HG02943 (cell line): ENCODE data around the gene RMDN3.

Source experiments
- ATAC-seq: cut with Tn5 transposase; IDR thresholded peaks from one replicate; pipeline ENCODE4 v1.9.1; 2021; ENCODE audit warnings: mild to moderate bottlenecking, low read depth, moderate library complexity; ENCODE audit not compliant: unreplicated experiment

RMDN3 gene

DNA sequence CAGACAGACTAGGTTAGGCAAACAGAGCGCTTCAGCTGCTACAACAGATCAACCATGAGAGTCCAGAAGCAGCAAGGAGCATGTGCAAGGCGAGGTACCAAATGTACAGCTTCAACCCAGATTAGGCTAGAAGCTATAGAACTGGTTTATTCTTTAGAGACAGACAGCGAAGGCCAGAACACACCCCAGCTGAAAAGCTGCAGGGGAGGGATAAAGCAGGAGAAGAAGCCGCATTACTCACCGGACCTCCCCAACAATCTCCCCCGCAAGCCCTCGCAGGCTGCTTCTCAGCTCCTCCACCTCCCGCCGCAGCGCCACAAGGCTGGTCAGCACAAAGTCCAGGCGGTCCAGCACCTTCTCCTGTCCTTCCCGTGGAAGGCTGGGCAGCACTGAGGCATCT, 3.3 kb downstream of the RMDN3 start:
- ATAC-seq: no peak

DNA sequence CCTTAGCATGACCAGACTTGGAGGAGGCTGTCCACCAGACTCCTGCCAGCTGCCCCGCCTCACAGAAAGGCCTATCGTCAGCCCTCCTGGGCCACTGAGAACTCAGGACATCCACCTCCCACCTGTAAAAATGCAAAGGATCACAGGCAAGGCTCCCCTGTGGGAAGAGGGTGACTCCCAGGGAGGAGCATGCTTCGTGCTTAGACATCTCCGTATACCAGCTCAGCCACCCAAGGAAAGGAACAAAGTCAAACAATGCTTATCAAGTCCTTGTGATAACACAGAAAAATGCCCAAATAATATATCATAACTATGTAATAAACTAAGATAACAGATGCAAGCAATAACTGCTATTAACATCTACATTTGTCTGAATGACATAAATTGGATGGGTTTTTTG, 4.2 kb downstream of the RMDN3 start:
- ATAC-seq: no peak

GRCh38 chr15:40749151-40749630, 5.9 kb downstream of the RMDN3 start:
- ATAC-seq: no peak

DNA sequence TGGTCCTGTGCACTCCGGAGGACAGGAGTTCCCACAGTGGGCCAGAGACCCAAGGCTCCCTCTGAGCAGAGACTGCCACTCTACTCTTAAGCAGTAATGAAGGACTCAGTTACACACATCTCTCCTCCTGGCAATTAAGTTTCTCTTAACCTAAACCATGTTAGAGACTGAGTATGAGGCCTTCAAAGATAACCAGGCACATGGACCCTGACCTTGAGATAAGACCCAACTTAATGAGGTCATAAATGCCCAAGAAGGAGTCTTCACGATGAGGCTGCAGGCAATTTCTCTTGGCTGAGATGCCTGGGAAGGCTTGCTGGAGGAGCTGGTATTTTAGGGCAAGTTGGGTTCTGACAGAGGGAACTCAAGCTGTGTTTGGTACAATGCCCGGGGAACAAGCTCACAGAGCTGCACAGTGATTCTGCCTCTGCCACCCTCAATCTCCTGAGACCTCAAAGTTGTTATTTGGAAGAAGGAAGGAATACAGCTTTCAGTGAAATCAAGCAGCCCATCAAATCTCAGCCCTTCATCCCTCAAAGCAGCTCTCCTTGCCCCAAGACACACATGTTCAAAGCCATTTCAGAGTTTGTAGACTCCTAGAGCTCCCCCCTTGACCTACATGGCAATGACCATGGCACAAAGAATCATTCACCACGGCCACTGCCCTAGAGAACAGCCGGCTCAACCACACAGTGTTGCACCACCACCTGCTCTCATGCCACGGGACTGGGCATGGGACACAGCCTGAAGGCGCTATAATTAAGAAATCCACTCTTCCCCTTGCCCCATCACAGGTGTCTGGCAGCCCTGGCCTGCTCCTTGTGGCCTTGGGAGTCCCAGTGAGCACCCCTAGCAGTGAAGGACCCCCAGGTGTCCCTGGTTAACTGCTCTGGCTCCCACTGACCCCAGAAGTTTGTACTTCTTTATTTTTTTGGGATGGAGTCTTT, 7.1 kb downstream of the RMDN3 start:
- no peak for ATAC-seq

DNA sequence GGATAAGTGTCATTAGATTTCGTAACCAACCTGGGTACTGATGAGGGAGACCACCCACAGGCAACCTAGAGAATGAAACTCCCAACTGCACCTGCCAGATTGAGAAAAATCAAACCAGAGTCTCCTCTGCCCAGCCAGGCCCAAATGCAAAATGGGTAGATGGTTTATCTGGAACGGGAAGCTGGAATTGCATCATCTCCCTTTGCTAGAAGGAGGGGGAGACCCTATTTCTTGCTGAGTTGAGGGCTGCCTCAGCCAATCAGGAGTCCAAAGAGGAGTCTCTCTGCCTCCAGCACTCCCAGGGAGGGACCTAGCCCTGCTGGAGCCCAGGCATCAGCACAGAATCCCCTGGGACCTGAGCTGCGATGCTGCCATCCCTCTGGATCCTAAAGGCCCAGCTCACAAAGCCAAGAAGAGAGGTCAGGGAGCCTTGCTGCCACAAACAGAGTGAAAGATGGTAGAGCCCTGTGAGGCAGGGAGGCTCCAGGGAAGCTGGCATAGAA, 8.1 kb downstream of the RMDN3 start:
- no peak for ATAC-seq

DNA sequence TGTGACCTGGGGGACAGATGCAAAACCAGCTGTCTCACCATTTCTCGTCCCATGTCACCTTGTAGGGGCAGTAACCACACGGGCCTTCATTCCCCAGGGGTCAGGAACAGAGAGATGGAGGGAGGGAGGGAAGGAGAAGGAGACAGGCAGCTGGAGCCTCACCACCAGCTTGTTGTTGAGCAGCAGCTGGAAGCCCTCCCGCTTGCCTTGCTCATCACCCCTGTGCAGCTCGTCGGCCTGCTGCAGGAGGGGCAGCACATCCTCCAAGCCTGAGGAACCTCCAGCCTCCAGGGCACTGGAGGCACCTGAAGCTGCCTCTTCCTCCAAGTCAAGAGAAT, 10.3 kb downstream of the RMDN3 start:
- no peak for ATAC-seq

DNA sequence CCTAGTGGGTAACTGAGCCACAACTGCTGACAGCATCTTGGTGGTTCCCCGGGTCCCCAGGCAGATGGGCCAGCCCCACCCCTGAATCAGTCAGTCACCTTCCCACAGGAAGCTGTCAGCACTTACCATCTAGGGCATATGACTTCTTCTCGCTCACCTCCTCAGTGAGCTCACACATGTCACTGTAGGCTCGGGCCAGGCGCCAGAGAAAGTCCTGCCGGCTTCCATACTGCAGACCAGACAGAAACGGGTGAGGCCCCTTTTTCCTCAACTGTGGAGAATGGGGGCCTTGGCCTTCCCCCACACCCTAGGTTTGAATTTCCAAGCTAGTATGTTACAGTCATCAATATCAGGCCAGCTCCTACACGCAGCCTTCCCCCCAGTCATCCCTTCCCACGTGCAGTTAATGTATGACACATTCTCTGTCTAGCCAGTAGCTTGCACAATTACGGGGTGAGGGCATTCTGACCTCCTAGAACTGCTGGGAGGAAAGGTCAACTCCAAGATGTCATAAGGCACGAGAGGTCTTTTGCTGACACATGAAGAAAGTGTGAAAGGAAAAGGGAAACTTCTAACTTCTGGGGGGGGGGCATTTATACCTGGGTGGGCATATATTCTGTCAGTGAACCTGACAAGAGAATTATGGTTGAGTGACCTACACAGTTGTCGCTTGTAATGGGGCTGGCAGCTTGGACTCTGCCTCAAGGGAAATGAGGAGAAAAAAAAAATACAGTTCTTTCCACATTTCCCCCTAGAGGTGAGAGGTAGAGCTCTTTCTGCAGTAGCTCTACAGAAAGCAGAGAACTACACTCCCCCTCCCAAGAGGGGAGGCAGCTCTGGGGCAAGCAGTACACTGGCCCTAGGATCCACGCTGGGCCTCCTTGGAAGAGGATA, 10.9 kb downstream of the RMDN3 start:
- no peak for ATAC-seq

GRCh38 chr15:40743485-40743901, 11.6 kb downstream of the RMDN3 start:
- ATAC-seq: no peak

DNA sequence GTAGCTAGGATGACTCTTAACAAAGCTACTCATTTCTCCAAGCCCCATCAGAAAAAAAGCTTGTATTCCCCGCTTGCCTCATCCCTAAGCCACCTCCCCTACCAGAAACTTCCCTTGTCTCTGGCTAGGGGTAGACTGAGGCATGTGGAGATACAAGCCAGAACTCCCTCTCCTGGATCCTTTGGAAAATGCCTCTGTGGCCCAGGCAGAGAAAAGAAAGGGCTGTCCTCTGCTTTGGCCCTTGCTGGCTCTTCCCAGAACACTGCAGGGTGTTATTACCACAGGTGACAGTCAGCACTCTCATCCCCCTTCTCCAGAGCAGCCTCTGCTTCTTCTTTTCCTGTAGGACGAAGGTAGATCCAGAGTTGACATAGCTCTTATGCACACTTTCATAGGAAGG, 15.2 kb downstream of the RMDN3 start:
- no peak for ATAC-seq

DNA sequence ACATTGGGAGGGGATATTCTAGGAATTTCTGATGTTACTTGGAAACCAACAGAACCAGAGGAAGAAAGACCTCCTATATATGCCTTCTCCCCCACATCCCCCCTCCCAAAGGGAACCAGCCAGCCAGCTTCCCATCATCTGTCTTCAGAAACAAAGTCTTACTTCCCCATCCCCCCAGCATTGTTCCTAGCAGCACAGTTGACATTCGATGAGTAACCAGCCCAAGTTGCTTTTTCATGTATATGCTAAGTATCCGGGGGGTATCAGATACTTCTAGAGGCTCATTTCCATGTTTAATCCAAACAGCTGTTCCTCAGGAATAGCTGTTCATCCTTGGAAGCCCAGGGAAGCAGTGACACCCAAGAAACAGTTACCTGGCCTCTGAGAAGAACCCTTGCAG, 16.0 kb downstream of the RMDN3 start:
- ATAC-seq: no peak

GRCh38 chr15:40737048-40737447, 18.0 kb downstream of the RMDN3 start:
- no peak for ATAC-seq

DNA sequence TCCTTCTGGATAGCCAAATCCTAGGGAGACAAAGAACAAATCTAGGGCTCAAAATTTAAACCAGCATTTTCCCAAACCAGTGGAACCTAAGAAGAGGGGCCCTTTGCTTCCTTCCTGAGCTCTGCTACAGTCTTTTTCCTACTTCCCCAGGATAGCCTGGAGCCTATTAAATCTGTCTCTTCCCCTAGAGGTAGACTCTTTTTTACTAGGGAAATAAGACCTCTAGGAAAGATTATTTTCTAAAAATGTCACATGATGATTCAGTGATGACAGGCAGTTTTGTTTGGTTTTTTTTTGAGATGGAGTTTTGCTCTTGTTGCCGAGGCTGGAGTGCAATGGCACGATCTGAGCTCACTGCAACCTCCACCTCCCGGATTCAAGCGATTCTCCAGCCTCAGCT, 18.5 kb downstream of the RMDN3 start:
- ATAC-seq: no peak

GRCh38 chr15:40731034-40731433, 24.0 kb downstream of the RMDN3 start:
- no peak for ATAC-seq

- ATAC-seq: no peak
These were observed 31.1 kb downstream of the RMDN3 start for GRCh38 chr15:40723919-40724318.

DNA sequence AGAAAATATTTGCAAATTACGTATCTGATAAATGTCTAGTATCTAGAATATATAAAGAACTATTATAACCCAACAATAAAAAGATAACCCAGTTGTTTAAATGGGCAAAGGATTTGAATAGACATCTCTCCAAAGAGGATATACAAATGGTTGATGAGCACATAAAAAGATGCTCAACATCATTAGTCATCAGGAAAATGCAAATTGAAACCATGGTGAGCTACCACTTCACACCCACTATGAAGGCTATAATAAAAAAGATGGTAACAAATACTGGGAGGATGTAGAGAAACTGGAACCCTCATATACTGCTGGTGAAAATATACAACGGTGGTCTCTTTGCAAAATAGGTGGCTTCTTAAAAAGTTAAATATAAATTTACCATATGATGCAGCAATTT, 32.1 kb downstream of the RMDN3 start:
- ATAC-seq: no peak

- ATAC-seq: no peak
These were observed 32.7 kb downstream of the RMDN3 start for GRCh38 chr15:40722354-40722753.

DNA sequence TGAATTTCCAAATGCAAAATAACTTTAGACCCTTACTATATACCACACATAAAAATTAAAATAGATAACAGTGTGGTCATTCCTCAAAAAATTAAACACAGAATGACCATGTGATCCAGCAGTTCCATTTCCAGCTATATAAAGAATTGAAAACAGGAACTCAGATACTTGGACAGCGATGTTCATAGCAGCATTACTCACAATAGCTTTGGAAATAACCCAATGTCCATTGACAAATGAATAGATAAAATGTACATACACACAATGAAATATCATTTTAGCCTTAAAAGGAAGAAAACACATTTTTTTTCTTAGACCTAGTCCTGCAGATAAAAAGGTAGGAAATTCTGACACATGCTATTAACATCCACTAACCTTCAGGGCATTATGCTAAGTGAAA, 33.4 kb downstream of the RMDN3 start:
- no peak for ATAC-seq

GRCh38 chr15:40716165-40716564, 38.9 kb downstream of the RMDN3 start:
- no peak for ATAC-seq

DNA sequence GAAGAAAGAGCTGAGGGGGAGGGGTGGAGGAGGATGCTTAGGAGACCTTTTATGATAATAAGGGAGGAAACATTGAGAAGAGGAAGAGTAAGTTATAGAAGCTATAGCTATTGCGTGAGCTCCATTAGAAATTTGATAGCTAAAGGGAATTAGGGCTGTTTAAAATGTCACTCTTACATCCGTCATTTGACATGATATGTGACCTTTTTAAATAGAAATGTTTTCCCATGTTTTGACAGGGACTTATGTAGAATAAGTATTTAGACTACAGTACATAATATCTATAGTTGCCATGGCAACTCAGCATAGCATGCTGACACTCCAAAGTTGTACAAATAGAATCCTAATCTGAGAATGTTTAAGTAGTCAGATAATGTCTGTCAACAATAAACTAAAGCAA, 40.9 kb downstream of the RMDN3 start:
- no peak for ATAC-seq

DNA sequence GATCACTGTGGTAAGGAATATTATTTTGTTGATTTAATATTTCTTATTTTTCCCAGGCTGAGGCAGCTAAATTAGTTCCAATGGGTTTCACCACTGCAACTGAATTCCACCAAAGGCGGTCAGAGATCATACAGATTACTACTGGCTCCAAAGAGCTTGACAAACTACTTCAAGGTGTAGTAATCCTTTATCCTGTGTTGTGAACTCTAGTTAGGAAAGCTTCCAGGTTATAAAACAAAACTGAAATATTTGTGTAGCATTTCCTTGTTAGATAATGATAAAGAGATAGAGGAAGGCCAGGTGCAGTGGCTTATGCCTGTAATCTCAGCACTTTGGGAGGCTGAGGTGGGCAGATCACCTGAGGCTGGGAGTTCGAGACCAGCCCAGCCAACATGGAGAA, 48.9 kb downstream of the RMDN3 start:
- ATAC-seq: no peak

- no peak for ATAC-seq
These were observed 53.0 kb downstream of the RMDN3 start for GRCh38 chr15:40702077-40702476.
